C4-2B (cell line): Measurements from ENCODE around the gene OSBPL10.

Experiments used
- ZFX ChIP-seq: fragments of 450-650 bp; IDR thresholded peaks from 2 replicates; pipeline ENCODE4 v1.6.1; 2017
- TF ChIP-seq, protein P1 (sequence below): fragments of 450-650 bp; conservative IDR thresholded peaks from 2 replicates; pipeline ENCODE4 v1.5.1; 2017; ENCODE audit warnings: mild to moderate bottlenecking

GRCh38 chr3:32022947-32023346 is 41.9 kb upstream of the OSBPL10 start:
- TF ChIP-seq, protein P1, sequence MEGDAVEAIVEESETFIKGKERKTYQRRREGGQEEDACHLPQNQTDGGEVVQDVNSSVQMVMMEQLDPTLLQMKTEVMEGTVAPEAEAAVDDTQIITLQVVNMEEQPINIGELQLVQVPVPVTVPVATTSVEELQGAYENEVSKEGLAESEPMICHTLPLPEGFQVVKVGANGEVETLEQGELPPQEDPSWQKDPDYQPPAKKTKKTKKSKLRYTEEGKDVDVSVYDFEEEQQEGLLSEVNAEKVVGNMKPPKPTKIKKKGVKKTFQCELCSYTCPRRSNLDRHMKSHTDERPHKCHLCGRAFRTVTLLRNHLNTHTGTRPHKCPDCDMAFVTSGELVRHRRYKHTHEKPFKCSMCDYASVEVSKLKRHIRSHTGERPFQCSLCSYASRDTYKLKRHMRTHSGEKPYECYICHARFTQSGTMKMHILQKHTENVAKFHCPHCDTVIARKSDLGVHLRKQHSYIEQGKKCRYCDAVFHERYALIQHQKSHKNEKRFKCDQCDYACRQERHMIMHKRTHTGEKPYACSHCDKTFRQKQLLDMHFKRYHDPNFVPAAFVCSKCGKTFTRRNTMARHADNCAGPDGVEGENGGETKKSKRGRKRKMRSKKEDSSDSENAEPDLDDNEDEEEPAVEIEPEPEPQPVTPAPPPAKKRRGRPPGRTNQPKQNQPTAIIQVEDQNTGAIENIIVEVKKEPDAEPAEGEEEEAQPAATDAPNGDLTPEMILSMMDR: no peak
- no peak for TF ChIP-seq ZFX
